Thyroid gland (tissue), 4 donors: ENCODE results near the gene FBRSL1. TPM values are rescaled to one million over a fixed set of nuclear protein-coding genes. Genes with fewer than 3 reads are reported as not detected.

ENCODE experiments used
- DNase-seq, 2 donors: peaks; one replicate each; pipeline ENCODE4 v3.0.0-alpha.2; 2019
- H3K27ac ChIP-seq, 3 donors: fragments of 200-600 bp; sonication (generic); 1 replicate in 2 of 3; 2 replicates in 1 of 3; pipeline ENCODE4 v1.5.1; 2016 to 2019; ENCODE audit warnings: mild to moderate bottlenecking in 1 of 3, moderate library complexity in 1 of 3
- H3K27me3 ChIP-seq: fragments of 200-600 bp; sonication (generic); one replicate; pipeline ENCODE4 v1.5.1; 2019
- H3K36me3 ChIP-seq, 2 donors: fragments of 200-600 bp; sonication (generic); one replicate each; pipeline ENCODE4 v1.5.1; 2016 to 2019
- H3K4me1 ChIP-seq, 2 donors: fragments of 200-600 bp; sonication (generic); one replicate each; pipeline ENCODE4 v1.5.1; 2017 to 2019
- H3K4me3 ChIP-seq, 3 donors: fragments of 200-600 bp; sonication (generic); replicated peaks in 1 of 3; 1 replicate in 2 of 3; 2 replicates in 1 of 3; pipeline ENCODE4 v1.5.1; 2016; ENCODE audit warnings: mild to moderate bottlenecking in 1 of 3
- H3K9me3 ChIP-seq: fragments of 200-600 bp; sonication (generic); one replicate; pipeline ENCODE4 v1.5.1; 2017
- CTCF ChIP-seq, 6 experiments: fragments of 200-600 bp in 3 of 6; fragments of 450-650 bp in 3 of 6; sonication (generic) in 3 of 6; IDR thresholded peaks; one replicate each; pipeline ENCODE4 v1.5.1; 2016 to 2019; ENCODE audit warnings: antibody characterized with exemption in 6 of 6, mild to moderate bottlenecking in 2 of 6, inconsistent platforms in 1 of 6, moderate library complexity in 1 of 6
- POLR2A ChIP-seq, 2 donors: fragments of 450-650 bp; IDR thresholded peaks; one replicate each; pipeline ENCODE4 v1.6.1; 2017; ENCODE audit warnings: antibody characterized with exemption in 2 of 2, mild to moderate bottlenecking in 2 of 2, moderate library complexity in 1 of 2
- WGBS, 2 donors: methylation state at CpG; one replicate each; pipeline ENCODE4 v1.1.5; 2017; 5-methylcytosine and 5-hydroxymethylcytosine counted together
- intact Hi-C: fragments of 100-400 bp; cut with DNase I; formaldehyde crosslinking; loops from one replicate; pipeline ENCODE4 v1.15.1; 2023
- total RNA-seq, 4 donors: library from RNA; depleted of rRNA; stranded (reverse); fragments of >200 nt; gene quantifications; one replicate each; pipeline ENCODE4 v1.2.3, GENCODE V29; 2016

The FBRSL1 gene
- total RNA-seq, 4 donors from 2014 or later, result 9.2 to 19.7 (median 12.0) TPM

GRCh38 chr12:132451172-132451835, 38.6 kb upstream of the FBRSL1 start:
- H3K27ac ChIP-seq, result no peak overlapping the region
- intact Hi-C loops, result no loop called here
- no peaks in the 10 kb centered on the region for H3K36me3 ChIP-seq
- 88 to 92% methylated on average over 14 to 15 of the region's 35 CpGs for WGBS, 2 donors
- H3K4me3 ChIP-seq, result no peak overlapping the region
- no peaks in the 10 kb centered on the region for H3K4me1 ChIP-seq
- no peak for DNase-seq
- no peaks in the 10 kb centered on the region for H3K27me3 ChIP-seq
- no peaks in the 10 kb centered on the region for H3K9me3 ChIP-seq
- no peak for TF ChIP-seq CTCF (IDR thresholded peaks at IDR 0.05)
- TF ChIP-seq POLR2A (IDR thresholded peaks at IDR 0.05), result no peak

DNA sequence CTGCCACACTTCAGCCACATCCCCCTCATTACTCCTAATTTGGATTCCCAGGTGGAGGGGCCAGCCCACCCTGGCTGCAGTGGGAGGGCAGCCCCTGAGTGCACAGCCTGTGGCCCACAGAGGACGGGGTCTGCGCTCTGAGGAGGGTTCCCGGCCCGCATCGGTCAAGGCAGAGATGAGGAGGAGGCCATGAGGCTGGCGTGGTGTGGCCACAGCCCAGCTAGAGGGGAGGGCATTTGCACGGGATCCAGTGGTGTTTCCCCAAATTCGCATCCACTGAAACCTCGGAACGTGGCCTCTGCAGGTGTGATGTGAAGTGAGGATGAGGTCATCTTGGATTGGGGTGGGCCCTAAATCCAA, 38.1 kb upstream of the FBRSL1 start:
- no peaks in the 10 kb centered on the region for H3K9me3 ChIP-seq
- H3K4me1 ChIP-seq, result no peaks in the 10 kb centered on the region
- WGBS, 2 donors, result 92 to 95% methylated on average over 9 to 10 of the region's 10 CpGs
- DNase-seq, result no peak
- intact Hi-C loops, result no loop called here
- H3K36me3 ChIP-seq, result no peaks in the 10 kb centered on the region
- TF ChIP-seq POLR2A (IDR thresholded peaks at IDR 0.05) (no peak), CTCF (IDR thresholded peaks at IDR 0.05) (no peak)
- no peak overlapping the region for H3K4me3 ChIP-seq
- H3K27ac ChIP-seq, result no peak overlapping the region
- H3K27me3 ChIP-seq, result no peaks in the 10 kb centered on the region

GRCh38 chr12:132452596-132453350, 37.2 kb upstream of the FBRSL1 start:
- no peak for DNase-seq
- no peak overlapping the region for H3K27ac ChIP-seq
- 82 to 85% methylated on average over 19 to 21 of the region's 21 CpGs for WGBS, 2 donors
- H3K36me3 ChIP-seq, result no peaks in the 10 kb centered on the region
- H3K4me1 ChIP-seq, result no peaks in the 10 kb centered on the region
- TF ChIP-seq CTCF (IDR thresholded peaks at IDR 0.05), result no peak
- no peak for TF ChIP-seq POLR2A (IDR thresholded peaks at IDR 0.05)
- intact Hi-C loops, result no loop called here
- H3K27me3 ChIP-seq, result no peaks in the 10 kb centered on the region
- no peak overlapping the region for H3K4me3 ChIP-seq
- no peaks in the 10 kb centered on the region for H3K9me3 ChIP-seq

DNA sequence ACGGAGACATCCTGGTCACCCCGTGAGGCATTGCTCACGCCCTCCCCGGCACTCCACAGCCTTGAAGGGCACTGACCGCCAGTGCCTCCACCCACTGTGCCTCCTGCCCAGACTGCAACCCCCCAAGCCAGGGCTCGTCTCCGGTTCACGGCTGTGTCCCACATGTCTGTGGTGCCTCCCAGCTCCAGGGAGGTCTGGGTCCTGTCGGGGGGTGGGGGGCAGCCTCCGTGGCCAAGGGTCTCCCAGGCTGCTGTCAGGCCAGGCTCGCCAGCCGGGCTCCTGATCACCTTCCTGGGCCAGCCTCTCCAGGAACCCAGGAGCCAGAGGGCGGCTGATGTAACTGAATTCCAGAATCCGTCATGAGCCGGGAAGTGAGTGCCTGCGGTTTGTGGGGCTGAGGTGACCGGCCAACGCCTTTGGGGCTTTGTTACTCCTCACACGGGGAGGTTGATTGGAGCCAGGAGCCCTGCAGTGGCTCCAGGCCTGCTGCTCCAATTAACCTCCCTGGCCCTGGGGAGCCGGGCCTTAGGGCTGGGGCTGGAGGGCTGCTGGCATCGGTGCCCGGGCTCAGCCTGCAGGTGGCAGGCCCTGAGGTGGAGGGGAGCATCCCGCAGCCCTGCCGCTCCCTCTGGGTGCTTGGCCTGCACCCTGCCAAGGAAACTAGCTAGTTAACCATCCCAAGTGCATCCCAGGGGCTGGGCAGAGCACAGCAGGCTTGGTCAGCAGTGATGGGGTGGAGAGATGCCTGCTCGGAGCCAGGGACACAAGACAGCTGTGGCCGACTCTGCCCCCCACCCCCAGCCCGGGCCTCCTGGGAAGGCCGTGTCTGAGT, 36.4 kb upstream of the FBRSL1 start:
- no peaks in the 10 kb centered on the region for H3K9me3 ChIP-seq
- no peak for DNase-seq
- H3K27me3 ChIP-seq, result no peaks in the 10 kb centered on the region
- no peaks in the 10 kb centered on the region for H3K4me1 ChIP-seq
- no peak overlapping the region for H3K4me3 ChIP-seq
- H3K27ac ChIP-seq, result no peak overlapping the region
- 71 to 81% methylated on average over 12 to 13 of the region's 28 CpGs for WGBS, 2 donors
- no peaks in the 10 kb centered on the region for H3K36me3 ChIP-seq
- TF ChIP-seq CTCF (IDR thresholded peaks at IDR 0.05) (no peak), POLR2A (IDR thresholded peaks at IDR 0.05) (no peak)
- intact Hi-C loops, result no loop called here
